AG20443 (cell line): Measurements from ENCODE around the gene SAMD14.

ENCODE experiments used
- DNase-seq: peaks from one replicate; pipeline ENCODE4 v3.0.0; 2012; ENCODE audit warnings: low spot score, mixed read lengths

The SAMD14 gene

GRCh38 chr17:50148226-50149090, 18.5 kb upstream of the SAMD14 start:
- DNase-seq, result peak; percentile 52

GRCh38 chr17:50147841-50148225, 17.9 kb upstream of the SAMD14 start:
- DNase-seq, result peak; percentile 71

- peak; percentile 55 for DNase-seq
Observed at GRCh38 chr17:50146927-50147665, 17.1 kb upstream of the SAMD14 start.

- no peak for DNase-seq
Observed at GRCh38 chr17:50146230-50146926, 16.4 kb upstream of the SAMD14 start.

- no peak for DNase-seq
Observed at GRCh38 chr17:50145532-50146229, 15.7 kb upstream of the SAMD14 start.

GRCh38 chr17:50144845-50145531, 15.0 kb upstream of the SAMD14 start:
- no peak for DNase-seq

GRCh38 chr17:50144355-50144754, 14.4 kb upstream of the SAMD14 start:
- DNase-seq, result no peak

- DNase-seq, result no peak
Observed at GRCh38 chr17:50143461-50144176, 13.7 kb upstream of the SAMD14 start.

- DNase-seq, result no peak
Observed at GRCh38 chr17:50141745-50142110, 11.8 kb upstream of the SAMD14 start.

GRCh38 chr17:50141026-50141744, 11.2 kb upstream of the SAMD14 start:
- DNase-seq, result no peak

- DNase-seq, result peak; percentile 92
Observed at GRCh38 chr17:50139950-50140885, 10.3 kb upstream of the SAMD14 start.

- no peak for DNase-seq
Observed at GRCh38 chr17:50139185-50139783, 9.3 kb upstream of the SAMD14 start.

GRCh38 chr17:50137042-50137441, 7.1 kb upstream of the SAMD14 start:
- DNase-seq, result no peak

GRCh38 chr17:50136096-50136687, 6.2 kb upstream of the SAMD14 start:
- DNase-seq, result no peak

- DNase-seq, result no peak
Observed at GRCh38 chr17:50135316-50136095, 5.5 kb upstream of the SAMD14 start.

- peak; percentile 68 for DNase-seq
Observed at GRCh38 chr17:50134206-50135110, 4.5 kb upstream of the SAMD14 start.
